Prostate gland (tissue), 2 donors: ENCODE data around the gene FNDC3B.

Source experiments
- CTCF ChIP-seq, 4 experiments: fragments of 200-600 bp in 2 of 4; fragments of 450-650 bp in 2 of 4; sonication (generic) in 2 of 4; IDR thresholded peaks; 1 replicate in 3 of 4; 2 replicates in 1 of 4; pipeline ENCODE4 v1.5.1; 2016 to 2019; ENCODE audit warnings: antibody characterized with exemption in 4 of 4, mild to moderate bottlenecking in 2 of 4, moderate library complexity in 2 of 4
- POLR2A ChIP-seq: fragments of 450-650 bp; IDR thresholded peaks from one replicate; pipeline ENCODE4 v1.6.1; 2016; ENCODE audit warnings: antibody characterized with exemption, mild to moderate bottlenecking
- POLR2AphosphoS5 ChIP-seq: sonication (generic); formaldehyde crosslinking; IDR thresholded peaks from one replicate; pipeline ENCODE4 v1.6.1; 2017; ENCODE audit warnings: antibody characterized with exemption

- TF ChIP-seq CTCF (IDR thresholded peaks at IDR 0.05) (no peak), POLR2AphosphoS5 (no peak), POLR2A (no peak)
Measured at GRCh38 chr3:172106037-172106954, 66.9 kb downstream of the FNDC3B start.
